ENCODE results near the gene MGMT.

DNA sequence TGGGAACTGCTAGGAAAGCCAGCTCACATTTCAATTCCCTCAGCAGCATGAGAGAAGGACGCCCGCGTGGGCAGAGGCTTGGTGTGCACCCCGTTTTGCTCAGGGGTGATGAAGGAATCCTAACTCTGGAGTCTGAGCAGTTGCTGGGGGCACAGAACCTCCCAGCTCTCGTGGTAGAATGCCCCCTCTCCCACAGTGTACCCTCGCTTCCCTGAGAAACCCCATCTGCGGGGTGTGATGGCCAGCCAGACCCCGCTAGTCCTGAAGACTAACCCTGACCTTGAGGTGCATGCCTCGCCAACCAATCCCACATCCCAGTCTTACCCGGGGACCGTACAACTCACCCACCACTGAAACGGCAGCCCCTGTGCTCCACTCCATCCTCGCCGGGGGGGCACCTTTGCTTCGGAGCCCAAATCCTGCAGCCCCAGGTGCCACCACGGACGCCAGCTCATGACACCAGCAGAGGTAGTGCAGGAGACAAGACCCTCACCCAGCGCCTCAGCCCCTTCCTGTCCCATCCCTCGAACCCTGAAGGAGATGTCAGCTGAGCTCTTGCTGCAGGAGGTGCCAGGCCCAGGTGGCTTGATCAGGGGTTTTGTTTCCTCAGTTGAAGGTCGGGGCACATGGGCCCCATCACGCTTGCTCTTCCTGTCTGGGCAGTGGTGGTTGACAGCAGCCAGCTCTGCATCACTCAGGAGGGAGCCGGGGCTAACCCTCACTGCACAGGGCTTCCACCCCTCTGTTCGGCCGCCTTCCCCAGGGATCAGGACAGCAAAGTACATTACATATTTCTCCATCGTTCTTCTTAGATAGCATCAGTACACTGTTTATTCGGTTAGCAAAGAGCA is 236.5 kb downstream of the MGMT start:
- TF ChIP-seq, protein P1, sequence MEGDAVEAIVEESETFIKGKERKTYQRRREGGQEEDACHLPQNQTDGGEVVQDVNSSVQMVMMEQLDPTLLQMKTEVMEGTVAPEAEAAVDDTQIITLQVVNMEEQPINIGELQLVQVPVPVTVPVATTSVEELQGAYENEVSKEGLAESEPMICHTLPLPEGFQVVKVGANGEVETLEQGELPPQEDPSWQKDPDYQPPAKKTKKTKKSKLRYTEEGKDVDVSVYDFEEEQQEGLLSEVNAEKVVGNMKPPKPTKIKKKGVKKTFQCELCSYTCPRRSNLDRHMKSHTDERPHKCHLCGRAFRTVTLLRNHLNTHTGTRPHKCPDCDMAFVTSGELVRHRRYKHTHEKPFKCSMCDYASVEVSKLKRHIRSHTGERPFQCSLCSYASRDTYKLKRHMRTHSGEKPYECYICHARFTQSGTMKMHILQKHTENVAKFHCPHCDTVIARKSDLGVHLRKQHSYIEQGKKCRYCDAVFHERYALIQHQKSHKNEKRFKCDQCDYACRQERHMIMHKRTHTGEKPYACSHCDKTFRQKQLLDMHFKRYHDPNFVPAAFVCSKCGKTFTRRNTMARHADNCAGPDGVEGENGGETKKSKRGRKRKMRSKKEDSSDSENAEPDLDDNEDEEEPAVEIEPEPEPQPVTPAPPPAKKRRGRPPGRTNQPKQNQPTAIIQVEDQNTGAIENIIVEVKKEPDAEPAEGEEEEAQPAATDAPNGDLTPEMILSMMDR (IDR thresholded peaks at IDR 0.05; ENCODE audit: low read length) = no peak
- TF ChIP-seq EZH2phosphoT487 (IDR thresholded peaks at IDR 0.05; ENCODE audit: low read length) = no peak
